ENCODE data around the gene ADAM10.
"Not testable (repeated sequence)": the region's sequence is repeated elsewhere in the genome, so short reads cannot be mapped to it uniquely, and the experiment has no call there.

ADAM10 gene, protein sequence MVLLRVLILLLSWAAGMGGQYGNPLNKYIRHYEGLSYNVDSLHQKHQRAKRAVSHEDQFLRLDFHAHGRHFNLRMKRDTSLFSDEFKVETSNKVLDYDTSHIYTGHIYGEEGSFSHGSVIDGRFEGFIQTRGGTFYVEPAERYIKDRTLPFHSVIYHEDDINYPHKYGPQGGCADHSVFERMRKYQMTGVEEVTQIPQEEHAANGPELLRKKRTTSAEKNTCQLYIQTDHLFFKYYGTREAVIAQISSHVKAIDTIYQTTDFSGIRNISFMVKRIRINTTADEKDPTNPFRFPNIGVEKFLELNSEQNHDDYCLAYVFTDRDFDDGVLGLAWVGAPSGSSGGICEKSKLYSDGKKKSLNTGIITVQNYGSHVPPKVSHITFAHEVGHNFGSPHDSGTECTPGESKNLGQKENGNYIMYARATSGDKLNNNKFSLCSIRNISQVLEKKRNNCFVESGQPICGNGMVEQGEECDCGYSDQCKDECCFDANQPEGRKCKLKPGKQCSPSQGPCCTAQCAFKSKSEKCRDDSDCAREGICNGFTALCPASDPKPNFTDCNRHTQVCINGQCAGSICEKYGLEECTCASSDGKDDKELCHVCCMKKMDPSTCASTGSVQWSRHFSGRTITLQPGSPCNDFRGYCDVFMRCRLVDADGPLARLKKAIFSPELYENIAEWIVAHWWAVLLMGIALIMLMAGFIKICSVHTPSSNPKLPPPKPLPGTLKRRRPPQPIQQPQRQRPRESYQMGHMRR

DNA sequence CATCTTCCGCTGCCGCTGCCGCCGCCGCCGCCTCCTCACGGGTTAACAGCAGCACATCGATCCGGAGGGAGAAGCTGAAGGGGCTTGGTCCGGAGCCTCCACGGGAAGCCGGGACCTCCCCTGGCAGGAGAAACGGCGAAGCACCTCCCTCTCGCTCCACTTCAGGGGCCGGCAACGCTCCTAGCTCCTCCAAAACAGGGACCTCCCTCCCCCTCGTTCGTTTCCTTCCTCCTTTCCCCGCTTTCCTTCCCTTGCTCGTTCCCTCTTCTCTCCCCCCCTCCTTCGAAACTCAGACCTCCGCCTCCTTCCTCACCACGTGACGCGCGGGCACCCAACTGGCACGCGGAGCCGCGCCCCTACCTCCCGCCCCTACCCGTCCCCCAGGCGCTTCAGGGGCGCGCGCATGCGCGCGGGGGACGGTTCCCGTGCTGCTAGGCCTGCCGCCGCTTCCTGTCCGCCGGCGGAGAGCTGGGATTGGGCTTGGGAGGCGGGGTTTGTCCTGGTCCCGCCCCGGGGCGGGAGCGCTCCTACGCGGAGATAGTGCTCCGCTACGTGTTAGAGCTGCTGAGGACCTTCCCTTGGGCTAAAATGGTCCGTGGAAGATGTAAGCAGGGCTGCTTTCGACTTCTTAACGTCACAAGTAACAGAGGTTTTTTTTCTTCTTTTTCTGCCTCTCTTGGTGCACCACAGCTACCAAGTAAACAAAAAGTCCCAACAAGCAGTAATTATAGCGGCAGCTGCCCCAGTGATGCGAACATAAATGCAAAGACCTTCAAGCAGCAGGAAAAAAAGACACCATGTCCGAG, at the start of gene ADAM10:
ADAM10 (minus strand) TSS at position 176 of the 806 bp plus-strand sequence; CDS start at position 3, 173 bp downstream.
- peak; percentile 99 for DNase-seq

DNA sequence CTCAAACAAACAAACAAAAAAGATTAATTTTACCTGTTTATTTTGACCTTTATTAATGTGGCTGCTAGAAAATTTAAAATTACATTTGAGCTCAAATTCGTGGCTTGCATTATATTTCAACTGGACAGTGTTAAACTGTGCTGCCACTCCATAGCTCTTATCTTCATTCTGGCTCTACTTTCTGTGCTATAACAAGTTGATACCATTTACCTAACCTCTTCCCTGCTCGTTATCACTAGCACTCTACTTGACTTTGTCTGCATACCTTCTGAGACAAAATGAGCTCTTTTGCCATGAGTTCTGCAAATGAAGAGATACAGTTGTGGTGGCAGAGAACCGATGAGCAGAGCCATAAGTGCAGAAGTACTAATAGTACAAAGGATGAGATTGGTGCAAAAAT, 48.0 kb upstream of the ADAM10 start:
- no peak for DNase-seq

DNA sequence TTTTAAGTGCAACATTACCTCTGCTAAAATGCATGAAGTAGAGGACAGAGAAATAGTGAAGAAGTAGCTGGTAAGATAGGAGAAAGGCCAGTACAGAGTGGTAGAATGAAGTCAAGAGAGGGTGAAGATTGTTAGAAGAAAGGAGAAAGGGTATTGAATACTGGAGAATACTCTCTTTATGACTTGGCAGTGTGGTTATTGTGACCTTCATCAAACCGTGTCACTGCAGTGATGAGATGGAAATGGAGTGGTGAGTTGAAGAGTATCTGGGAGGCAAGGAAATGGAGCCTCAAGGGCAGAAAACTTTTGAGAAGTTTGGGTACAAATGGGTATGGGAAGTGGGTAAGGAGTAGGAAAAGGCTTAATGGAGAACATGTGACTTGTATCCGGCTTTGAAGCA, 46.3 kb upstream of the ADAM10 start:
- no peak for DNase-seq

DNA sequence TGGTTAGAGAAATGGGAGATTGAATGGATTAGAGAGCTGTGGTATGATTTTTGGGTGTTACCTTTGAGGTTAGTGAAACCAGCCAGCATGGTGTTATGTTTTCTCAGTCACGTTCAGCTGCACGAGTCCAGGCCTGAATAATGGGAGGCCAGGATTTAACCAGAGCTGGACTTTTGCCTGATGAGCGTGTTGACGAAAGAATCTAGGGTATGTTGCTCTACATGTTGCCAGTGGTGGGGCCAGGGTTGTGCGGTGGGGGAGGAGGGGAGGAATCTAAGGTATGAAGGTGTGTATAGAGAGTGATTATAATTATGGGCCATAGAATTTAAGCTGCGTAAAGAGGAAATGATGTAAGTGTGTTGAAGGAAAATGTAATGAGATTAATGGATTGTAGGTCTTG, 44.4 kb upstream of the ADAM10 start:
- no peak for DNase-seq

DNA sequence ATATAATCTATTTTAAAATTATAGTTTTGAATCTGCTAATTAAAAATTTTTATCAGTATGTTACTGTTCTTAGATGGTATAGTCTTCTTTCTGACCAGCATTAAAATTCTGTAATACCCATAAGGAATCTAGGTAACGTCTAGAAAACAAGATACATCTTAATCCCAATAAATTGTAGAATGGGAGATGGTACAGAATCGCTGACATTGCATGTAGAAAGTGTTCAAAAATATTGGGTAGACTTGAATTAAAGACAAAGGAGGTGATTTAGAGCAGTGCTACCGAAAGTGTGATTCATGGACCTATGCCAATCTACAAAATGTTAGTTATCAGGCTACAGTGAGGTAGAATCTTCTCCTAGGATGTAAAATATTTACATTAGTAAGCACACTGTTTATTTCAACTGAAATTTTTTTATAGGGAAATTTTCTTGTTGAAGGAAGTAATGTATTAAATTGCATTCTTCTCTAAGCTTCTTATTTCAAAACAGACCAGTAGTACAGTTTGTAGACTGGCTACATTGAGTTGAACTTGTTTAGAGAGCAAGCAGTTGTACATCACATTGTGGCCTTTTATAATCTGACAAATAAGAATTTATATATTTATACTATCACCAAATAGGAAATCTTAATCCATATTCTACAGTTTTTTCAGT, 38.7 kb upstream of the ADAM10 start:
- DNase-seq, result no peak

DNA sequence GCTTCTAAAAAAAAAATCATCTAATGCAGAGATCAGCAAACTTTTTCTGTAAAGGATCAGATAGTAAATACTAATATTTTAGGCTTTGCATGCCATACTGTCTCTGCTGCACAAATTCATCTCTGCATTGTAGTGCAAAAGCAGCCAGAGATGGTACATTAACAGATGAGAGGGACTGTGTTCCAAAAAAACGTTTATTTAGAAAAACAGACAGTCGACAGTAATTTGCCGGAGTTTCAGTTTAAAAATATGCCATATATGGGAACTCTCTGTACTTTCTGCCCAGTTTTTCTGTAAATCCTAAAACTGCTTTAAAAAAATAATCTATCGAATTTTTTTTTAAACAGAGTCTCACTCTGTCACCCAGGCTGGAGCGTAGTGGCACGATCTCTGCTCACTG, 35.8 kb upstream of the ADAM10 start:
- DNase-seq, result no peak

DNA sequence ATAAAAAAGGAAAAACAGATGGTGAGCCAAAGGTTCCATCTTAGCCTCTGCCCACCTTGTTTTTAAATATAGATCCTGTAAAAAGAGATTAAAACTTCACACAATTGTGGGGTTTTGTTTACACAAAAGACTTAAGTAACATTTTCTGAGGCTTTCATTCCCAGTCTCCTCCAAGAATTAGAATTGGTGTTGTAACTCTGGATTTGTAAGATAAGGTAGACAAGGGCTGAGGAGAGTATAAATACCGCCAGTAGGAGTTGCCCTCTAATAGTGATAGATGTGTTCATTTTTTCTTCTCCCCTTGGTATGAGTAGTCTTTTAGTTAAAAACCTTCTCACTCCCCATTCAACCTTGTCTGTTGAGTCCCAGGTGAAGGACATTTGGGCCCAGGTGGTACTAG, 30.0 kb upstream of the ADAM10 start:
- no peak for DNase-seq

DNA sequence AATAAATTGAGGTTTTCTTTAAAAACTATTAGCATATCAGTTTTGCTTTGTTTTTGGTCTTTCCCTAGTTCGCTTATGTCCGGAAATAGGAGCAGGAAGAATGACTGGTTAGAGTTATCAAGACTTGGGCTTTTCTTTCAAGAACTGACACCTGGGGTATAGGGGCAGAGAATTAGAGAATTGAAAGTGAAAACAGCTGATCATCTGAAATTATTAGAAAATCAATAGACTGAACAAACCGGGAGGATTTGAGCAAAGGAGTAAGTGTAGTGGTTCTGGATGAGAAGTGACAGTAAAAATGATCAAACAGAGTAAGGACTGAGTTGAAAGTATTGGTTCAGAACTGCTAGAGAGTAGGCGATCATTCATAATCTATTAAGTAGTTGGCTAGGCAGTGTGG, 27.6 kb upstream of the ADAM10 start:
- DNase-seq, result no peak

DNA sequence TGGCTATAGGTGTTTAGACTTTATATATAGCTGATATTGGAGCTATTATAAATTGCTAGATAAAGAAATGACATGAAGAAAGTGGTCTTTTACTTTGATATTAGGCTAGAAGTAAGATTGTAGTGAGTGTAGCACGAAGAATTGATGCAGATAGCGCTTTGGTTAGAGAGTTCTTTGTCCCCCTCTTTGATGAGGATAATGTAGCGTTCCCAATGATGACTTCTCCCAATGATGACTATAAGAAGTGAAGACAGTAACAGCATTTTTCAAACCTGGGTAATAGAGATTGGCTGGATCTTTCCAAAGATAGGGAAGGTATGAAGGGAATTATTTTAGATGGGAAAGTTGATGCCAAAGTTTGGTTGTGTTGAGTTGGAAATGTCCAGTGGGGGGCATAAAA, 25.9 kb upstream of the ADAM10 start:
- DNase-seq, result no peak

DNA sequence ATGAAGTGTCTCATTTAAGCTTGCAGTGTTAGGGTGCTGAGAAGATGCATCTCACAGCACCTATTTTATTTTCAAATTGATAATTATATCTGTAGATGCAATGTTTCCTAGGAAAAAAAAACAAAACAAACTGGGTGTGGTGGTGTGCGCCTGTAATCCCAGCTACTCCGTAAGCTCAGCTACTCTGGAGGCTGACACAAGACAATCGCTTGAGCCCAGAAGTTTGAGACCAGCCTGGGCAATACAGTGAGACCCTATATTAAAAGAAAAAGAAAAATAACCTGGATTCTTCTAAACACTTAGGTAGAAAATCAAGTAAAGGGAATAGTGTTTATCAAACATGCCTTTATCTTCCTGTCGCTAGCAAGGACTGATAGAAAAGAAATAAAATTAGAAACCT, 23.5 kb upstream of the ADAM10 start:
- no peak for DNase-seq

DNA sequence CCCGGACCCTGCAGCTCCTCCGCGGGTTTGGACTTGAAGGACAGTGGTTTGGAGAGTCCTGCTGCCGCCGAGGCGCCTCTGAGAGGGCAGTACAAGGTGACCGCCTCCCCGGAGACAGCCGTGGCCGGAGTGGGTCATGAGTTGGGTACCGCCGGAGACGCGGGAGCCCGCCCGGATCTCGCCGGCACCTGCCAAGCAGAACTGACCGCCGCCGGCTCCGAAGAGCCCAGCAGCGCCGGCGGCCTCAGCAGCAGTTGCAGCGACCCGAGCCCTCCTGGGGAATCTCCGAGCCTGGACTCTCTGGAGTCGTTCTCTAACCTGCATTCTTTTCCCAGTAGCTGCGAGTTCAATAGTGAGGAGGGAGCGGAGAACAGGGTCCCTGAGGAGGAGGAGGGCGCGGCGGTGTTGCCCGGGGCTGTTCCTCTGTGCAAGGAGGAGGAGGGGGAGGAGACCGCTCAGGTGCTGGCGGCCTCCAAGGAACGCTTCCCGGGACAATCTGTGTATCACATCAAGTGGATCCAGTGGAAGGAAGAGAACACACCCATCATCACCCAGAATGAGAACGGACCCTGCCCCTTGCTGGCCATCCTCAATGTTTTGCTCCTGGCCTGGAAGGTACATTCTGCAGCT, 22.2 kb upstream of the ADAM10 start:
- DNase-seq, result no peak

DNA sequence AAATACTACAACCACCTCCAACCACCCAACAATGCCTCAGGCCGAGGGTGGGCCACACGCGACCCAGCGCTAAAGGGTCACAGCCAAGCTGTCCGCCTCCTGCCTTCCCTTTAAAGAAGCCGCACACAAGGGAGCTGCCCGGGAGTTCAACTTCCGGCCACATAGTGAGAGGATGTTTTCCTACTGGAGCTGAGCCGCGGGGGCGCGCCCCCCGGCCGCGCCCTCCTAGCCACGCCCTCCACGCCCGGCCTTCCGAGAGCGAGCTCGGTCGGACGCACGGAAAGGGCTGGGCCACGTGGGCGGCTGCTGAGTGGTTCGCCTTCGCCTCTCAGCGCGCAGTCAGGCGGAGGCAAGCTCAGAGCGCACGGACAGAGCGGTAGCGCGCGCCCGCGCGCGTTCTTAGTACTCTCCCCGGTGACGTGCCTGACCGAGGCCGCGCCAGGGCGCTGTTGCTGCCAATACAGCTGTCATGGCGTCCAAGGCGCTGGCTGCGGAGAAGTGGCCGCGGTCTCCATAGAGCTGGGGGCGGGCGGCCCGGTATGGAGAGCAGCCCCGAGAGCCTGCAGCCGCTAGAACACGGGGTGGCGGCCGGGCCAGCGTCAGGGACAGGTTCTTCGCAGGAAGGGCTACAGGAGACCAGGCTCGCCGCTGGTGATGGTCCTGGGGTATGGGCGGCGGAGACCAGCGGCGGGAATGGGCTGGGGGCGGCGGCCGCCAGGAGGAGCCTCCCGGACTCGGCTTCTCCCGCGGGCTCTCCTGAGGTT, 21.5 kb upstream of the ADAM10 start, which contains the start of gene MINDY2:
MINDY2 (plus strand) TSS at position 446 of the 764 bp plus-strand sequence; CDS start at position 540, 94 bp downstream.
- peak; percentile 98 for DNase-seq

DNA sequence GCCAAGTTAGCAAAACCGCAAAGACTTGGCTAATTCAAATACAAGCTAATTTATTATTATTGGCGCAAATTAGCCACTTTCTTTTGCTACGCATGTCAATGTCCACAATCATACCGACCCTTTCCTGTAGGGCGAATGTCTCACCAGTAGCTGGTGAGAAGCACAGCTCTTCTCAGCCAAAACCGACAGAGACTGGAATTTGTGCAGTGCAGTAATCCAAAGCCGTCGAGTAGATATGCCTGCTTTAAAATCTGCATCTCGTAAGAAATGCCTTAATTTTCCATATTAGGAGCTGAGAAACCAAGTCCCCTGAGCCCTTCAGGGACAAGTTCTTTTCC, 21.0 kb upstream of the ADAM10 start:
- DNase-seq, result no peak

DNA sequence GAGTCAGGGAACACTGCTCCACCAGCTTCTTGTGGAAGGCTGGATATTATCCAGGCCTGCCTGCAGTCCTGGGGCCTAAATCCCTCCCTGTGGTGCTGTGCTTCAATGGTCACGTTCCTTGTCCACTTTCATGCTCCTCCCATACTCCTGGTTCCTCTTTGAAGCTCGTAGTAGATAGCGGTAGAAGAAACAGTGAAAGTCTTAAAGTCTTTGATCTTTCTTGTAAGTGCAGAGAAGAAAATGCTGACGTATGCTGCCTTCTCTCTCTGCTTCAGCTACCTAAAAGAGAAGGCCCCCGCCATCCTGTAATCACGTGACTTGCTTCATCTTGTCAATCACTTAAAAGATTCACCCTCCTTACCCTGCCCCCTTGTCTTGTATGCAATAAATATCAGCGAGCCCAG, 19.1 kb upstream of the ADAM10 start:
- DNase-seq, result not testable (repeated sequence)

DNA sequence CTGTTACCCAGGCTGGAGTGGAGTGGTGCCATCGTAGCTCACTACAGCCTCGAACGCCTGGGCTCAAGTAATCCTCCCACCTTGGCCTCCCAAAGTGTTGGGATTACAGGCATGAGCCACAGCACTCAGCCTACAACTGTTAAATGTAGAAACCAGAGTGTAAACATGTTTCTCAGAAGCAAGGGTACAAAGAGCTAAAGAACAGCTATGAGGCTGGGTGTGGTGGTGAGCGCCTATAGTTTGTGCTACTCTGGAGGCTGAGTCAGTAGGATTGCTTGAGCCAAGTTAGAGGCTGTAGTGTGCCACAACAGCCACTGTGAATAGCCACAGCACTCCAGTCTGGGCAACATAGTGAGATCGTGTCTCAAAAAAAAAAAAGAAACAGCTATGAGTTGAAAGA, 16.8 kb upstream of the ADAM10 start:
- no peak for DNase-seq

DNA sequence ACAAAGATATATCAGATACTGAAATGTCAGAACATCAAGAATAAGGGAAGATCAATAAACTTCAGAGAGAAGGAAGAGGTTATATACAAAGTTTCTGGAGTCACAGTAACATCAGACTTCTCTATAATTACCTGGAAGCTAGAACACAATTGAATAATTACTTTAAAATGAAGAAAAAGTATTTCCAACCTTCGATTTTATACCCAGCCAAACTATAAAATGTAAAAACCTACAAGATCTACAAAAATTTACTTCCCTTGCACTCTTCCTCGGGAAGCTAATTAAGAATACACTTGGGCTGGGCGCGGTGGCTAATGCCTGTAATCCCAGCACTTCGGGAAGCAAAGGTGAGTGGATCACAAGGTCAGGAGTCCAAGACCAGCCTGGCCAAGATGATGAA, 15.0 kb upstream of the ADAM10 start:
- no peak for DNase-seq

DNA sequence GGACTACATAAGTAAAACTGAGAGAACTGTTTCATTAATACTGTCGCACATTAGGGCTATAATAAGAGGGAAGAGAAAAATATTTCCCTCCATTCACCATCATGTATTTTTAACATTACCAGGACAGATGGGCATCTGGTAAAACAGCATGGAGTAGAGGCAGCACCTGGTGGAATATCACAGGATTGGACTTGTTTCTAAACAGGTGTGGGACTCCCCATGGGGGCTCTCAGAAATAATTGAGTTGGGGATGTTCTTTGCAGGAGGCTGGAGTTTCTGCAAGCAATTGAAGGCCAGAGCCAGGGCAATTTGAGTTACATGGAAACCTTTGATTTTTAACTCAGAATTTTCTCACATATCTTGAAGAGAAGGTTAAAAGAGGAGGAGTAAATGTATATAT, 13.2 kb upstream of the ADAM10 start:
- DNase-seq, result no peak

DNA sequence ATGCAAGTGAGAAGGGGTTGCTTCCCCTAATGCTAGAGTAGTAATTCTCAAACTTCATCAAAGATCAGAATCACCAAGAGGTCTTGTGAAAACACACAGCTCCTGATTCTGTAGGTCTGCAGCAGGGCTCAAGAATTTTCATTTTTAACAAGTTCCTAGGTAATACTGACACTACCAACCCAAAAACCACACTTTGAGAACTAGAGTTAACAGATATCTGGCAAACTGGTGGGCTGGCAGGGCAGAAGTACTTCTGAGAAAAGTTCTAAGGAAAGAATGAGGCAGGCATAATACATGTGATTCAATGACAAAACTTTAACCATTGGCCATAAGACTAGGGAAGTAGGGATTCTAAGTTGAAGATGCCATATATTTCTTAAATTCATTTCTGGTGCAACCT, 12.8 kb upstream of the ADAM10 start:
- DNase-seq, result no peak

DNA sequence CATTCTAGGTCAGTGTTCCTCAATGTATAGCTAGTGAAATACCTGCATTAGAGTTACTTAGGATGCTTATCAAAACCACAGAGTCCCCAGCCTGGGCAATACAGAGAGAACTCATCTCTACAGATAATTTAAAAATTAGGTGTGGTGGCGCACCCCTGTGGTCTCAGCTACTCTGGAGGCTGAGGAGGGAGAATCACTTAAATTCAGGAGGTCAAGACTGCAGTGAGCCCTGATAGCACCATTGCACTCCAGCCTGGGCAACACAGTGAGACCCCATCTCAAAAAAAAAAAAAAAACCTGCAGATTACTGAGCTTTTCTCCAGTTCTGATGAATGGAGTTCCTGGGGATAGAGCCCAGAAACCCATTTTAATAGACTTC, 11.5 kb upstream of the ADAM10 start:
- no peak for DNase-seq

DNA sequence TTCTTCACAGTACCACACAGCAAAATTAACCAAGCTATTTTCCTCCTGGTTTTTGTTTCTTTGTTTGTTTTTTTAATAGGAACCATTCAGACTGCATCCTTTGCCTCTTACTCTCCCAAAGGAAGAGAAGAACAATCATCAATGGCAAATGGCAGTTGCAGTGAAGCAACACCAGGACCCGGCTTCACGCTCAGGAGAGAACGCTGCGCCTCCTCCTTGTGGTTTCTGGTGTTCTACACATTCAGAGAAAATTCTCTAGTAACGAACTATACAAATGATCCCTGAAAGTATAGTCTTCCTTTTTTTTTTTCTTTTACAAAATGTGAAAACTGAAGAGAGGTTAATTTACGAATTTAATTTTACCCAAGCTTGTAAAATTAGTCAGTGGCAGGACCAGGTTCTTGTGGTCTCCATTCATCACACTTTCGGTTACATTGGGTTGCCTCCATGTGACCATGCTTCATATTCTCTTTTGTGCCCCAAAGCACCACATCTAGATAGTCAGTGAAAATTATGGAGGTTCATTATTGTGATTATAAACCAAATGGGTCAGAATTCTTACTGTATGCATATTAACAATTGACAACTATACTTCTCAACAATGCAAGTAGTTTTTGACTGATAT, 11.0 kb upstream of the ADAM10 start:
- no peak for DNase-seq

DNA sequence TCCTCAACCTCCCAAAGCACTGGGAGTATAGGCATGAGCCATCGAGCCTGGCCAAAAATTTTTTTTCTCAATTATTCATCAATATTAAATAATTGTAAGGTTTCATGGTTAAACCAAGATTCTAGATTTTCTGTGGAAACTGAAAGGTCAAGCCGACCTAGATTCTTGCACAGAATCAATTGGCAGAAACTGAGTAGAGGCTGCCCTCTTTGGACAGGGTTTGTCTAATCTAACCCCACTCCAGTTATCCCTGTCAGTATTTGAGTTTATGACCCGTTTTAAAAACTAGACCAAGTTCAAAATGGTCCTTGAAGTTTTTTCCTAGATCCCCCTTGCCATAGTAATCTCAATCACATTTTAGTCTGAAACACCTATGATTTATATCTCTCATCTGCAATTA, 8.6 kb upstream of the ADAM10 start:
- no peak for DNase-seq
